Right ventricle myocardium inferior (tissue), 1 donor: ENCODE results near the gene RPS29. TPM values are rescaled to one million over a fixed set of nuclear protein-coding genes. Genes with fewer than 3 reads are reported as not detected.

Experiments used
- ATAC-seq: fragments of 200-7000 bp; cut with Tn5 transposase; one replicate; pipeline ENCODE4 v1.9.1; 2020; ENCODE audit warnings: mild to moderate bottlenecking, moderate library complexity
- DNase-seq: peaks from one replicate; pipeline ENCODE4 v3.0.0; 2021; ENCODE audit errors: missing footprints
- intact Hi-C: fragments of 100-400 bp; cut with DNase I; formaldehyde crosslinking; loops from one replicate; pipeline ENCODE4 v1.11.0; 2022
- total RNA-seq: library from RNA; stranded (reverse); fragmentation: NEBNext Ultra II Directional; extraction: Animal tissue kit (Norgen Biotek cat#: 25700); gene quantifications from one replicate; pipeline ENCODE4 v1.2.1, GENCODE V29; 2021
- donor health status: DM: no; HTN: yes; CAD: no; lungs with severe emphysema.

The RPS29 gene
- total RNA-seq, 1 donor from 2014 or later, result 918 TPM

DNA sequence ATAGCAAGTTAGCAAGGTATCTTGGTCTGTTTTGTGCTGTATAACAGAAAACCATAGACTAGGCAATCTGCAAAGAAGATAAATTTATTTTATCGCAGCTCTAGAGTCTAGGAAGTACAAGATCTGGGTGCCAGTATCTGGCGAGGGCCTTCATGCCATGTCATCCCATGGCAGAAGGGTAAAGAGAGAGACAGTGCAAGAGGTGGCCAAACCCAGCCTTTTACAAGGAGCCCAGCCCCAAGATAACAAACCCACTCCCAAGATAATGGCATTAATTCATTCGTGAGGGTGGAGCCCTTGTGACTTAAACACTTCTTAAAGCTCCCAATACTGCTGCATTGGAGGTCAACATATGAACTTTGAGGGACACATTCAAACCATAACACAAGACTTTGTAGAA, 16.9 kb downstream of the RPS29 start:
- DNase-seq (no peak), ATAC-seq (no peak)
- intact Hi-C loops, result no loop called here

DNA sequence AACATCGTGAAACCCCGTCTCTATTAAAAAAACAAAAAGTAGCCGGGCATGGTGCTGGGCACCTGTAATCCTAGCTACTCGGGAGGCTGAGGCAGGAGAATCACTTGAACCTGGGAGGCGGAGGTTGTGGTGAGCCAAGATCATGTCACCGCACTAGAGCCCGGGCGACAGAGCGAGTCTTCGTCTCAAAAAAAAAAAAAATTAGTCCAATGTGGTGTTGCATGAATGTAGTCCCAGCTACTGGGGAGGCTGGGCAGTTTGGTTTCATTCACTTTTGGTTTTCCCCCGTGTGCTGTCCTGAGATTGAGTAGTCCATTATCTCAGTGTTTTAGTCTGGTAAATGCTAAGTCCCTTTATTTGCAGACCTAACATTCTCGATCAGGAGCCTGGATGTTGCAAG, 19.5 kb downstream of the RPS29 start:
- ATAC-seq, result no peak
- intact Hi-C loops, result no loop called here
- no peak for DNase-seq

- no peak for ATAC-seq
- intact Hi-C loops, result no loop called here
- DNase-seq, result no peak
These were observed 26.0 kb downstream of the RPS29 start for GRCh38 chr14:49559979-49560768.

- intact Hi-C loops, result no loop called here
- DNase-seq (no peak), ATAC-seq (no peak)
These were observed 32.3 kb downstream of the RPS29 start for GRCh38 chr14:49553892-49554291.

DNA sequence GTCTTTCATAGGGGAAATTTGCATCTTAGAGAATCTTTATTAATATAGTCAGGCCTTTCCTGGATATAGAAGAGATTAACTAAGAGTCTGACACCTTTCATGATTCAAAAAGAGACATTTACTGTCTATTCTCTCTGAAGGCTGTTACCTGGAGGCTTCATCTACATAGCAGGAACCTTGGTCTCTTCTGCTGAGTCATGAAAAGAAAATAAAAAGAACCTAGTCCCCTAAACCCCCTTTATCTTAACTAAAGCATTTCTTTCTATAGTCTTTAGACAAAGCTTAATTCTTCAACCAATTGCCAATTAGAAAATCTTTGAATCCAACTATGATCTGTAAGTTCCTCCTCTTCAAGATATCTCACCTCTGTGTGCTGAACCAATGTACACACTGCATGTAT, 33.1 kb downstream of the RPS29 start:
- no peak for ATAC-seq
- intact Hi-C loops, result no loop called here
- no peak for DNase-seq

- DNase-seq (no peak), ATAC-seq (no peak)
- intact Hi-C loops, result no loop called here
These were observed 34.6 kb downstream of the RPS29 start for GRCh38 chr14:49551569-49551968.

GRCh38 chr14:49550286-49551184, 35.6 kb downstream of the RPS29 start:
- ATAC-seq, result no peak
- no peak for DNase-seq
- intact Hi-C loops, result no loop called here

- DNase-seq (no peak), ATAC-seq (no peak)
- intact Hi-C loops, result no loop called here
These were observed 36.3 kb downstream of the RPS29 start for GRCh38 chr14:49549881-49550280.

- no peak for ATAC-seq
- intact Hi-C loops, result no loop called here
These were observed 36.7 kb downstream of the RPS29 start for GRCh38 chr14:49549446-49549845.

GRCh38 chr14:49546766-49547165, 39.4 kb downstream of the RPS29 start:
- no peak for ATAC-seq
- intact Hi-C loops, result no loop called here
- no peak for DNase-seq

More at GRCh38 chr14:49549446-49549845, 36.7 kb downstream of the RPS29 start:
- DNase-seq, result no peak

GRCh38 chr14:49545716-49546115, 40.5 kb downstream of the RPS29 start:
- DNase-seq (no peak), ATAC-seq (no peak)
- intact Hi-C loops, result no loop called here

- no peak for DNase-seq
- ATAC-seq, result no peak
- intact Hi-C loops, result no loop called here
These were observed 41.1 kb downstream of the RPS29 start for GRCh38 chr14:49545071-49545470.

- no peak for ATAC-seq
- intact Hi-C loops, result no loop called here
- no peak for DNase-seq
These were observed 45.1 kb downstream of the RPS29 start for GRCh38 chr14:49541049-49541448.

- DNase-seq (no peak), ATAC-seq (no peak)
- intact Hi-C loops, result no loop called here
These were observed 47.3 kb downstream of the RPS29 start for GRCh38 chr14:49538852-49539251.

Other genes starting within 250 kb of the RPS29 start
- gene LRR1, start 12.6 kb upstream of the RPS29 start, total RNA-seq, result 6.2 TPM
- 138 TPM for gene RPL36AL, start 34.2 kb upstream of the RPS29 start, total RNA-seq
- 10.8 TPM for gene MGAT2, start 34.4 kb upstream of the RPS29 start, total RNA-seq
- gene DNAAF2, start 48.9 kb upstream of the RPS29 start, total RNA-seq, result 6.1 TPM
- 0.54 TPM for gene POLE2, start 101.8 kb upstream of the RPS29 start, total RNA-seq
- 7.1 TPM for gene KLHDC1, start 106.7 kb upstream of the RPS29 start, total RNA-seq
- gene KLHDC2, start 181.8 kb upstream of the RPS29 start, total RNA-seq, result 84.4 TPM